GM12801 (cell line): Measurements from ENCODE around the gene SH2D4B.

Experiments used
- CTCF ChIP-seq: IDR thresholded peaks from one replicate; pipeline ENCODE4 v1.5.1; 2011; ENCODE audit warnings: control low read depth; ENCODE audit not compliant: insufficient read length; ENCODE audit errors: extremely low read depth

SH2D4B gene

GRCh38 chr10:80501913-80502521 is 35.7 kb upstream of the SH2D4B start:
- TF ChIP-seq CTCF, result no peak

- TF ChIP-seq CTCF, result no peak
Measured at GRCh38 chr10:80502621-80503583, 34.8 kb upstream of the SH2D4B start.

- TF ChIP-seq CTCF, result no peak
Measured at GRCh38 chr10:80503584-80504157, 34.0 kb upstream of the SH2D4B start.

DNA sequence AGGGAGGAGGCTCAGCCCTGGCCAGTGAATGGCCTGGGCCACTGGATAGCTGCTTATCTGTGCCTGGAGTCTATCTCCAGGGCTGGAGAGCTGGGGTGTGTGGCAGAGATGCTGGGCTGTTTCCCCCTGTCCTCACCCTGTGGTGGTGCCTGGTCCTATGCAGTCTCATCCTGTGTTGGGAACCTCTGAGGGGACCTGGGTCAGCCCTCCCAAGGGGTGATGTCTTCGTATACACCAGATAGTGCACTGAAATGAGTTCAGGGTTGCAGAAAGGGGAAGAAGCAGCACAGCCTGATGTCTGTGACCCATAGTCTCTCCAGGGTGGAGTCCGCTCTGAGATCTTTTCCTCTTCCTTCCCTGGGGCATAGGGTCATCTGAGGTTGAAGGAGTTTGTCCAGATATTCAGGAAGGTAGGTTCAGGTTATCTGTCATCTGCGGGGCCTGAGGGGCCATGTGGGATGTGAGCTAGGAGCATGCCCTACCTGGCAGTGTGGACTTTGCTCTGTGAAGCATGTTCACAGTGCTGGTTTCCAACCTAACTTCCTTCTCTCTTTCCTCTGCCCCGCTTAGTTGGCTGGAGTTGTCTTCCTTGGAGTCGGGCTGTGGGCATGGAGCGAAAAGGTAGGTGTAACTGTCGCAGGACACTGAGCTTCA is 33.4 kb upstream of the SH2D4B start:
- TF ChIP-seq CTCF, result no peak

DNA sequence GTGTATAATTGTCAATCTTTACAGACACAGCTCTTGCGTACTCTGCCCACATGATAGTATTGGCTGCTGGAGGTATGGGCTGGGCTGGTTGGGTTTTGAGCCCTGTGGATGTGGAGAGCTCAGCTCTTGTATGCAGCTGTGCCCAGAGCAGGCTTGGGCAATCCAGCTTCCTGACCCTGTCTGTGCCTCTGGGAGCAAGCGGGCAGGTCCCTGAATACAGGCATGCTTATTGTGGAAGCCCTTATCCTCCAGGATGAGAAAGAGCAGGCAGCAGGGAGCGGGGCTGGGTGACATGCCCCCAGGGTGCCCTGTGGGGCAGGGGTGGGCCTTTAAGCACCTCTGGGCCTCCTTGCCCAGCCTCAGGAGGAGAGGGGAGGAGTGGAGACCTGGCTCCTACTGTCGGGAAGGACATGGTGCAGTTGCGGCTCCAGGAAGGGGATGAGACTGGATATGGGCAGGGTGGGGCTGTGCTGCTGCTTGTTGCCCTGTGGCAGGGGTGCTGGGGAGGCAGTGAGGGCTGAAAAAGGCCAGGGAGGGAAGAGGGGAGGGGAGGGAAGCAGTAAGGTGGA is 32.7 kb upstream of the SH2D4B start:
- no peak for TF ChIP-seq CTCF

GRCh38 chr10:80506189-80506575 is 31.5 kb upstream of the SH2D4B start:
- TF ChIP-seq CTCF, result no peak
